ENCODE results near the gene UNC5CL. TPM values are rescaled to one million over a fixed set of nuclear protein-coding genes. Genes with fewer than 3 reads are reported as not detected.
A peak's percentile ranks its signal among the peaks of the same experiment; 100 is the strongest.

Gene UNC5CL
- total RNA-seq (1 to 10 TPM; 1.1 to 1.8 TPM), polyA plus RNA-seq (0.40 TPM)

DNA sequence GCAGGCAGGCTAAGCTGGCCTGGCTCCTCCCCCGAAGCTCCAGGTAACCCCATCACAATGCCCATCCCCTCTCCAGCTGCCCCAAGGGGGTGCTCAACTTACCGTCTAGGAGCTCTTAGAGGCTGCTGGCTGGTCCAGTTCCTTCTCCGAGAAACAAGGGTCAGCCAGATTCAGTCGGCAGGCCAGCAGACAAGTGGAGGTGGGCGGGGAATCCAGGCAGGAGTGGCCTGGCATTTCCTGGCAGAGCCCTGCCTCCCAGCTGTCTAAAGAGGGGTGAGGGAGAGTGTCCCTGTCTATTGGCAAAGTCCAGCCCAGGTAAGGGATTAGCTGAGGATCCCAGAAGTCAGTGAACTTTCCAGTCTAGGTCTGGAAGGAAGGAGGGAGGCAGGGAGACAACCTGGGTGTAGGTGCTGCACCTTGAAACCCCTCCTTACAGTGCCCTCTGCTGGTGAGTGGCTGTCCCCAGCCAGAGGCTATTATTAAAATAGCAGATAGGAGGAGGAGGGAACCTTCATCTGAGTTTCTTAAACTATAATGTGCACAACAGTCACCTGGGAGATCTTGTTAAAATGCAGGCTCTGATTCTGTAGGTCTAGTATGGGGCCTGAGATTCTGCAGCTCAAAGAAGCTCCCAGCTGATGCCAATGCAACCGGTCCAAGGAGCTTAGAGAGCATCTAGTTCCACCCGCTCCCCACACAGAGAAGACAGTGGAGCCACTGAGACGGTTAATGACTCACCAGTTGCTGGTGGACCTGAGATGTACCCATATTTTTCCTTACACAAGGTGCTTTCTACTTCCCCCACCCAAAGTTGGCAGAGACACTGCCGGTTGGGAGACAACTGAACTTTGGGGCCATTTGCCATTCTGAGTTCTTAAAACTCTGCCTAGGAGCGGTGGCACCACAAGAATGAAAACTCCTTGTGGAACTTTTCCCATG, at the start of gene UNC5CL:
TSS of gene UNC5CL (minus strand) at position 162 of the 939 bp plus-strand sequence. CDS start 4,147 bp downstream, outside the sequence.
- no peaks in the 10 kb centered on the region for H3K9me3 ChIP-seq (ENCODE audit: low read length)
- DNase-seq, result peak; percentile 18 to 61 (median 24)
- Mint-ChIP-seq H3K36me3 (peaks cover 0 to 11% (median 5%) of the 10 kb centered on the region in 3 donors), H3K4me1 (no peaks in the 10 kb centered on the region), H3K4me3 (peak within 1 kb of the TSS in 1 of 7 donors; percentile 3), H3K27me3 (peaks cover 0 to 2% of the 10 kb centered on the region in 2 donors), H3K9me3 (no peaks in the 10 kb centered on the region), H3K27ac (no peak within 1 kb of the TSS)
- no peak within 1 kb of the TSS for H3K27ac ChIP-seq (ENCODE audit: low read depth, low read length)
- ChIA-PET POLR2A (no interaction called here), CTCF (interaction anchor here (1.0 to 3.0 kb wide), 7 partner anchors 10 to 58 kb away, joined by 3 to 44 read pairs (median 5); no protein-coding TSS in a partner anchor)
- H3K27me3 ChIP-seq (ENCODE audit: insufficient read depth, low read length, poor library complexity, severe bottlenecking), result no peaks in the 10 kb centered on the region
- H3K4me1 ChIP-seq (ENCODE audit: insufficient read depth, low read length), result no peaks in the 10 kb centered on the region
- no peak within 1 kb of the TSS for H3K4me3 ChIP-seq (ENCODE audit: low read length)
- no peaks in the 10 kb centered on the region for H3K36me3 ChIP-seq (ENCODE audit: insufficient read depth, low read length)

DNA sequence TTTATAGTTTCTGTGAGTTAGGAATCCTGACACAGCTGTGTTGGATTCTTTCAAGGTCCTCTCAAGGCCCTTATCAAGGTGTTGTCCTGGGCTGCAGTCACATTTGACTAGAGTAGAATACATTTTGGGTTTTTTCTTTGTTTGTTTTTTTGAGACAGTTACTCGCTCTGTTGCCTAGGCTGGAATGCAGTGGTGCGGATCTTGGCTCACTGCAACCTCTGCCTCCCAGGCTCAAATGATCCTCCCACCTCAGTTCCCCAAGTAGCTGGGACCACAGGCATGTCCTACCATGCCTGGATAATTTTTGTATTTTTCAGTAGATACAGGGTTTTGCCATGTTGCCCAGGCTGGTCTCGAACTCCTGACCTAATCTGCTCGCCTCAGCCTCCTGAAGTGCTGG, 49.4 kb upstream of the UNC5CL start:
- H3K36me3 Mint-ChIP-seq, result peaks cover 12 to 90% (median 33%) of the 10 kb centered on the region in 3 donors
- ChIA-PET CTCF (interaction anchor here (0.6 kb wide), 1 partner anchor 24 kb away, joined by 3 read pairs; no protein-coding TSS in a partner anchor), POLR2A (no interaction called here)
- H3K27ac Mint-ChIP-seq, result peak overlapping the region in 2 of 8 donors; percentile 11 to 72
- Histone ChIP-seq H3K4me1 (ENCODE audit: insufficient read depth, low read length) (no peaks in the 10 kb centered on the region), H3K9me3 (ENCODE audit: low read length) (no peaks in the 10 kb centered on the region), H3K27me3 (ENCODE audit: insufficient read depth, low read length, poor library complexity, severe bottlenecking) (no peaks in the 10 kb centered on the region), H3K36me3 (ENCODE audit: insufficient read depth, low read length) (peaks cover 61% of the 10 kb centered on the region), H3K4me3 (ENCODE audit: low read length) (no peak overlapping the region), H3K27ac (ENCODE audit: low read depth, low read length) (no peak overlapping the region)
- no peaks in the 10 kb centered on the region for H3K9me3 Mint-ChIP-seq
- DNase-seq, result no peak
- H3K4me1 Mint-ChIP-seq, result peaks cover 15 to 21% (median 17%) of the 10 kb centered on the region in 3 donors
- H3K27me3 Mint-ChIP-seq, result no peaks in the 10 kb centered on the region
- no peak overlapping the region for H3K4me3 Mint-ChIP-seq

DNA sequence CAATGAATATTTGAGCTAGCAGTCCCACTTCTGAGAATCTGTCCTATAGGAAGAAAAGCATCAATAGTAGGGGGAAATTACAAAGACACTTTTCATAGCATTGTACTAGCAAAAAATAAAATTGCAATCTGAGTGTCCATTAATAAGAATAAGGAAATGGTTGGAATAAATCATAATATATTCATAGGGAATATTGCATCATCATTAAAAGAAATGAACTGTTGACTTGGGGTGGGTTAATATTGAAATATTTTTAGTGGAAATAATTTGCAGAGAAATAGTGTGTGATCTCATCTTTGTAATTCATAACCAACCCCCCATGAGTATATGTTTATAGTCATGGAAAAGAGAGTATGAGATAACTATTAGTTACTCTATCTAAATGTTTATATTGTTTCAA, 46.2 kb upstream of the UNC5CL start:
- Mint-ChIP-seq H3K9me3 (no peaks in the 10 kb centered on the region), H3K4me1 (peaks cover 41 to 52% (median 48%) of the 10 kb centered on the region in 3 donors), H3K4me3 (no peak overlapping the region), H3K36me3 (peaks cover 12 to 88% (median 32%) of the 10 kb centered on the region in 3 donors), H3K27me3 (no peaks in the 10 kb centered on the region), H3K27ac (peak overlapping the region in 2 of 8 donors; percentile 21 to 52)
- CTCF ChIA-PET, result no interaction called here
- no peak for DNase-seq
- Histone ChIP-seq H3K36me3 (ENCODE audit: insufficient read depth, low read length) (peaks cover 36% of the 10 kb centered on the region), H3K4me1 (ENCODE audit: insufficient read depth, low read length) (peaks cover 23% of the 10 kb centered on the region), H3K27me3 (ENCODE audit: insufficient read depth, low read length, poor library complexity, severe bottlenecking) (no peaks in the 10 kb centered on the region), H3K9me3 (ENCODE audit: low read length) (no peaks in the 10 kb centered on the region), H3K4me3 (ENCODE audit: low read length) (no peak overlapping the region), H3K27ac (ENCODE audit: low read depth, low read length) (no peak overlapping the region)
- POLR2A ChIA-PET, result no interaction called here

GRCh38 chr6:41083072-41083471, 44.1 kb upstream of the UNC5CL start:
- peaks cover 20 to 87% (median 29%) of the 10 kb centered on the region in 3 donors for H3K36me3 Mint-ChIP-seq
- peaks cover 52 to 68% (median 65%) of the 10 kb centered on the region in 3 donors for H3K4me1 Mint-ChIP-seq
- no peaks in the 10 kb centered on the region for H3K9me3 Mint-ChIP-seq
- DNase-seq, result no peak
- no peak overlapping the region for H3K27ac ChIP-seq (ENCODE audit: low read depth, low read length)
- CTCF ChIA-PET, result no interaction called here
- H3K4me1 ChIP-seq (ENCODE audit: insufficient read depth, low read length), result peaks cover 31% of the 10 kb centered on the region
- H3K4me3 ChIP-seq (ENCODE audit: low read length), result no peak overlapping the region
- POLR2A ChIA-PET, result no interaction called here
- H3K9me3 ChIP-seq (ENCODE audit: low read length), result no peaks in the 10 kb centered on the region
- peaks cover 43% of the 10 kb centered on the region for H3K36me3 ChIP-seq (ENCODE audit: insufficient read depth, low read length)
- no peaks in the 10 kb centered on the region for H3K27me3 Mint-ChIP-seq
- peak overlapping the region in 2 of 8 donors; percentile 1 to 31 for H3K27ac Mint-ChIP-seq
- peak overlapping the region in 1 of 7 donors; percentile 31 for H3K4me3 Mint-ChIP-seq
- no peaks in the 10 kb centered on the region for H3K27me3 ChIP-seq (ENCODE audit: insufficient read depth, low read length, poor library complexity, severe bottlenecking)

DNA sequence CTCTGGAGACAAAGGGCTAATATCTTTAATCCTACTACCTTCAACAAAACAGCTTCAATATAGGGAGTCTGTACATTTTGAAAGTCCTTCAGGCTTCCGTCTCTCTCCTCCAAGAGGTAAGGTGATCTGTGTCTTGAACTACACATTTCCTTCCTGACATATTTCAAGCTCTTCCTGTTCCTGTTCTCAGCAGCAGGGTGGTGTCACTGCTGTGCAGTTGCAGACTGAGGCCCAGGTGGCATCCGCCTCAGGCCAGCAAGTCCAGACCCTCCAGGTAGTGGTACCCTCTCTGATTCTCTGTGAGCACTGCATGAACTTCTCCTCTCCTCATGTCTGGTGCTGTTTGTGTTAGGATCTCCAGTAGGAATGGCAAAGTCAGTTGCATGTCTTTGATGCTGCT, 41.6 kb upstream of the UNC5CL start:
- peak in 3 of 5 donors; percentile 4 to 49 (median 41) for DNase-seq
- Histone ChIP-seq H3K27me3 (ENCODE audit: insufficient read depth, low read length, poor library complexity, severe bottlenecking) (no peaks in the 10 kb centered on the region), H3K4me3 (ENCODE audit: low read length) (peak overlapping the region; percentile 23), H3K27ac (ENCODE audit: low read depth, low read length) (no peak overlapping the region), H3K9me3 (ENCODE audit: low read length) (no peaks in the 10 kb centered on the region), H3K36me3 (ENCODE audit: insufficient read depth, low read length) (peaks cover 30% of the 10 kb centered on the region), H3K4me1 (ENCODE audit: insufficient read depth, low read length) (peaks cover 38% of the 10 kb centered on the region)
- H3K4me3 Mint-ChIP-seq, result peak overlapping the region; percentile 59 to 85 (median 77)
- H3K4me1 Mint-ChIP-seq, result peaks cover 61 to 85% (median 82%) of the 10 kb centered on the region in 3 donors
- no peaks in the 10 kb centered on the region for H3K9me3 Mint-ChIP-seq
- H3K27ac Mint-ChIP-seq, result peak overlapping the region; percentile 49 to 94 (median 88)
- H3K27me3 Mint-ChIP-seq, result no peaks in the 10 kb centered on the region
- POLR2A ChIA-PET, result no interaction called here
- CTCF ChIA-PET, result no interaction called here
- H3K36me3 Mint-ChIP-seq, result peaks cover 17 to 68% (median 26%) of the 10 kb centered on the region in 3 donors

- H3K4me3 Mint-ChIP-seq, result peak overlapping the region in 1 of 7 donors; percentile 10
- no peak overlapping the region for H3K4me3 ChIP-seq (ENCODE audit: low read length)
- H3K36me3 ChIP-seq (ENCODE audit: insufficient read depth, low read length), result peaks cover 20% of the 10 kb centered on the region
- H3K9me3 ChIP-seq (ENCODE audit: low read length), result no peaks in the 10 kb centered on the region
- peaks cover 53% of the 10 kb centered on the region for H3K4me1 ChIP-seq (ENCODE audit: insufficient read depth, low read length)
- CTCF ChIA-PET, result interaction anchor here (1.0 kb wide), 1 partner anchor 51 kb away, joined by 3 read pairs; no protein-coding TSS in a partner anchor
- DNase-seq, result no peak
- H3K27me3 ChIP-seq (ENCODE audit: insufficient read depth, low read length, poor library complexity, severe bottlenecking), result no peaks in the 10 kb centered on the region
- no peak overlapping the region for H3K27ac ChIP-seq (ENCODE audit: low read depth, low read length)
- no peaks in the 10 kb centered on the region for H3K9me3 Mint-ChIP-seq
- POLR2A ChIA-PET, result no interaction called here
- H3K27ac Mint-ChIP-seq, result peak overlapping the region in 7 of 8 donors; percentile 7 to 85 (median 53)
- H3K36me3 Mint-ChIP-seq, result peaks cover 14 to 59% (median 21%) of the 10 kb centered on the region in 3 donors
- H3K4me1 Mint-ChIP-seq, result peaks cover 72 to 97% (median 93%) of the 10 kb centered on the region in 3 donors
- H3K27me3 Mint-ChIP-seq, result no peaks in the 10 kb centered on the region
These were observed 40.1 kb upstream of the UNC5CL start for GRCh38 chr6:41079080-41079479.

DNA sequence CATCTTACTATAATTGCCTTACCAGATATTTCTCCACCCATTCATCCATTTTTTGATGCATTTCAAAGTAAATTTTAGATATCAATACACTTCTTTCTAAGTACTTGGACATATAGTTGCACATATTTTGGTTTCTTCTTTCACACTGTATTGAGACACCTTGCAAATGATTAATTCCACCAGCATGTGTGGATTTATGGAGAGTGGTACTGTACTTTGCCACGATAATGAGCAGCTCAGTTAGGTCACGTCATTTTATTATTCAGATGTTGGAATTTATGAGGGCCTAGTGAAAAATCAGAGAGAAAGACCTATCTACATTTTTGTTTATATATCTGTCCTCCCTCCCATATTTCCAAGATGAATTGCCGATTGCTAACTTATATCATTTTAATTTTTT, 39.1 kb upstream of the UNC5CL start:
- Mint-ChIP-seq H3K4me1 (peaks cover 67 to 92% (median 87%) of the 10 kb centered on the region in 3 donors), H3K4me3 (no peak overlapping the region), H3K36me3 (peaks cover 8 to 54% (median 15%) of the 10 kb centered on the region in 3 donors), H3K27ac (peak overlapping the region in 4 of 8 donors; percentile 7 to 52 (median 26)), H3K27me3 (no peaks in the 10 kb centered on the region), H3K9me3 (no peaks in the 10 kb centered on the region)
- no peak overlapping the region for H3K27ac ChIP-seq (ENCODE audit: low read depth, low read length)
- ChIA-PET CTCF (no interaction called here), POLR2A (no interaction called here)
- peaks cover 11% of the 10 kb centered on the region for H3K36me3 ChIP-seq (ENCODE audit: insufficient read depth, low read length)
- DNase-seq, result no peak
- H3K27me3 ChIP-seq (ENCODE audit: insufficient read depth, low read length, poor library complexity, severe bottlenecking), result no peaks in the 10 kb centered on the region
- H3K4me3 ChIP-seq (ENCODE audit: low read length), result no peak overlapping the region
- peaks cover 55% of the 10 kb centered on the region for H3K4me1 ChIP-seq (ENCODE audit: insufficient read depth, low read length)
- no peaks in the 10 kb centered on the region for H3K9me3 ChIP-seq (ENCODE audit: low read length)

DNA sequence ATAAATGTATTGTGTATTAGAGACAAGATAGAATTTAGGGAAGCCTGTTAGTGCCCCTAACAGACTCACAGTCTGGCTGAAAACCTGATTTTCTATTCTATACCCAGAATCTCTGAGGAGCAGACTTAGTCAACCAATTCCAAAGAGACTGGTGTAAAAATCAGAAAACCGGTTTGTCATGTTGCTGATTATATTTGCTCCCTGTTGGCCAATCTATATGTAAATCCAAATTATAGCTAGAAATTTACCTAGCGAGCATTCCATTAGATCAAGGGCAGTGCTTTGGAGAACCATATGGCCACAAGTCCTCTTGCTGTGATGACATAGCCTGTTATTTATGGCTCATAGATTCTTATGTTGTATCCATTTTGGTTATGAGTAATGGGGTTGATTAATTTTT, 38.5 kb upstream of the UNC5CL start:
- H3K27ac Mint-ChIP-seq, result peak overlapping the region in 1 of 8 donors; percentile 74
- Histone ChIP-seq H3K9me3 (ENCODE audit: low read length) (no peaks in the 10 kb centered on the region), H3K27me3 (ENCODE audit: insufficient read depth, low read length, poor library complexity, severe bottlenecking) (no peaks in the 10 kb centered on the region), H3K4me1 (ENCODE audit: insufficient read depth, low read length) (peaks cover 52% of the 10 kb centered on the region), H3K27ac (ENCODE audit: low read depth, low read length) (no peak overlapping the region), H3K36me3 (ENCODE audit: insufficient read depth, low read length) (peaks cover 9% of the 10 kb centered on the region), H3K4me3 (ENCODE audit: low read length) (no peak overlapping the region)
- H3K4me1 Mint-ChIP-seq, result peaks cover 61 to 86% (median 81%) of the 10 kb centered on the region in 3 donors
- DNase-seq, result no peak
- H3K36me3 Mint-ChIP-seq, result peaks cover 8 to 52% (median 13%) of the 10 kb centered on the region in 3 donors
- no peak overlapping the region for H3K4me3 Mint-ChIP-seq
- H3K9me3 Mint-ChIP-seq, result no peaks in the 10 kb centered on the region
- ChIA-PET POLR2A (no interaction called here), CTCF (no interaction called here)
- H3K27me3 Mint-ChIP-seq, result peaks cover 0 to 2% of the 10 kb centered on the region in 2 donors

Measured in CD8-positive, alpha-beta memory T cell (primary cell).